HEK293 (cell line): ENCODE data around the gene HYI.

Source experiments
- CTCF ChIP-seq: fragments of 450-650 bp; formaldehyde crosslinking; IDR thresholded peaks from 2 replicates; pipeline ENCODE4 v1.5.1; 2016; ENCODE audit warnings: missing biosample characterization, missing genetic modification characterization
- ZBTB20 ChIP-seq: fragments of 450-650 bp; formaldehyde crosslinking; IDR thresholded peaks from 2 replicates; pipeline ENCODE4 v1.5.1; 2016; ENCODE audit warnings: missing biosample characterization, missing genetic modification characterization
- ZNF366 ChIP-seq: fragments of 450-650 bp; formaldehyde crosslinking; conservative IDR thresholded peaks from 2 replicates; pipeline ENCODE4 v1.5.1; 2016; ENCODE audit warnings: missing biosample characterization, missing genetic modification characterization
- ZNF747 ChIP-seq: fragments of 450-650 bp; formaldehyde crosslinking; IDR thresholded peaks from 2 replicates; pipeline ENCODE4 v1.5.1; 2016; ENCODE audit warnings: missing biosample characterization, missing genetic modification characterization

- no peak for TF ChIP-seq ZNF747 (tag by site-specific recombination)
- no peak for TF ChIP-seq ZBTB20 (tag by site-specific recombination)
- TF ChIP-seq CTCF (tag by site-specific recombination): no peak
- no peak for TF ChIP-seq ZNF366 (tag by site-specific recombination)
Measured at GRCh38 chr1:43454270-43455011, 710 bp upstream of the HYI start.
